Right kidney (tissue), 9 donors: ENCODE results near the gene LRRC45.
"Not testable (repeated sequence)": the region's sequence is repeated elsewhere in the genome, so short reads cannot be mapped to it uniquely, and the experiment has no call there.

Source experiments
- DNase-seq: peaks from one replicate; pipeline ENCODE4 v3.0.0-alpha.2; 2016
- long read RNA-seq, 8 donors: transcript quantifications; one replicate each; lab custom pipeline, GENCODE V29; 2026

LRRC45 gene
- long read RNA-seq, donor 1, partial matches to known transcripts, result 0 of 1 reads
- long read RNA-seq, donor 1, other reads (novel, unspliced or antisense), result 0 of 1 reads
- long read RNA-seq, donor 2, partial matches to known transcripts, result 0 of 3 reads
- long read RNA-seq, donor 2, other reads (novel, unspliced or antisense), result 0 of 3 reads
- long read RNA-seq, donor 3, partial matches to known transcripts, result 0 of 1 reads
- long read RNA-seq, donor 3, other reads (novel, unspliced or antisense), result 0 of 1 reads
- long read RNA-seq, donor 4, result 0 reads
- long read RNA-seq, donor 5, partial matches to known transcripts, result 0 of 1 reads
- long read RNA-seq, donor 5, other reads (novel, unspliced or antisense), result 0 of 1 reads
- long read RNA-seq, donor 6, partial matches to known transcripts, result 6 of 15 reads
- long read RNA-seq, donor 6, other reads (novel, unspliced or antisense), result 7 of 15 reads
- long read RNA-seq, donor 7, result 0 reads
- long read RNA-seq, donor 8, partial matches to known transcripts, result 0 of 2 reads
- long read RNA-seq, donor 8, other reads (novel, unspliced or antisense), result 0 of 2 reads

GRCh38 chr17:82022981-82023446 lies at the start of gene LRRC45:
LRRC45 (plus strand) TSS chr17:82023305; CDS start chr17:82023644, 339 bp downstream.
- DNase-seq, result peak; percentile 82

GRCh38 chr17:81973432-81973831 lies 49.7 kb upstream of the LRRC45 start:
- DNase-seq, result no peak

GRCh38 chr17:81976332-81977210 lies 46.5 kb upstream of the LRRC45 start:
- DNase-seq, result peak; percentile 54

DNA sequence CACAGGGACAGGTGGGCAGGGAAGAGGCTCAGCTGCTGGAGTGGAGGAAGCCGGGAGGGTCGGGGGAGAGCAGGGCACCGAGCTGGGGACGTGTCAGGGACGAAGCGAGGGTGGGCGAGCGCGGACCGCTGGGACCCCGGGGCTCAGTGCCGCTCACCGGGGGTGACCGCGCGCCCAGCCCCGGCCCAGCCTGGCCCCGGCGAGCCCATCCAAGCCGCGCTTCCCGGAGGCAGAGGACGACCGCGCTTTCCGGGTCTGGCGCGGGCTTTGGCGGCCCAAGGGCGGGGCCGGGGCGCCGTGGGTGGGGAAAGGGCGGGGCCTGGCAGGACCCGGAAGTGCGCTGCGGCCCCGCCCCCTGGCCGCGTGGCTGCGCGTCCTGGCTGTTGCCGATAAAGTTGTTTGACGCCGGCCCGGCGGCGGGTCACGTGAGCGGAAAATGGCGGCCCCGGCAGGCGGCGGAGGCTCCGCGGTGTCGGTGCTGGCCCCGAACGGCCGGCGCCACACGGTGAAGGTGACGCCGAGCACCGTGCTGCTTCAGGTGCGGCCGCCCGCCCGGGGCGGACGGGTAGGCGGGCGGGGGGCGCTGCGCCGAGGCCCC lies 45.8 kb upstream of the LRRC45 start, which contains the start of gene ASPSCR1:
Gene ASPSCR1, plus strand, starts transcription at position 419 of the 598 bp plus-strand sequence. Its CDS starts 18 bp downstream, at position 437.
- peak; percentile 92 for DNase-seq

- no peak for DNase-seq
Observed at GRCh38 chr17:81978524-81979298, 44.4 kb upstream of the LRRC45 start.

GRCh38 chr17:81980122-81980521 lies 43.0 kb upstream of the LRRC45 start:
- no peak for DNase-seq

DNA sequence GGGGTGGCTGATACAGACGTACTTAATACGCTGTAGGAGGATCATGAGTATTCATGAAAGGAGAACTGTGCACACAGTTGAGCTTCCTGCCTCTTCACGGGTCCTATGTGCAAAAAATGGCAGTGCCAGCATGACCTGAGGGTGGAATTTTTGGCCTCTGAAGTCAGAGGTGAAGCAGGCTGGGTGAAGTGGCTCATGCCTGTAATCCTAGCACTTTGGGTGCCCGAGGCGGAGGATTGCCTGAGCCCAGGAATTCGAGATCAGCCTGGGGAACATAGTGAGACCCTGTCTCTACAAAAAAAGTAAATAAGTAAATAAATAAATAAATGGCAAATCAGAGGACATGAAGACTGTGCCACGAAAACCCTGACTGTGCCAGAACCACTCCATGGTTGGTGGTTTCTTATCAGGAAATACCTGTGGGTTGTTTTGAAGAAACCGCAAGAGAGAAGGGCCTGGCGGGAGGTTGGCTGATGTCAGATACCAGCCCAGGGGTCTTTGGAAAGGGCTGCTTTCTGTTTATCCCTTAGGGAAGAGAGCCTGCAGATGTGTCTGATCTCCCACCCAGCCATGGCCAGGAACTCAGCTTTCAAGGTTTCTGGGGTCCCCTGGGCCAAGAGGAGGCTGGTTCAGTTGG lies 42.3 kb upstream of the LRRC45 start:
- DNase-seq, result no peak

DNA sequence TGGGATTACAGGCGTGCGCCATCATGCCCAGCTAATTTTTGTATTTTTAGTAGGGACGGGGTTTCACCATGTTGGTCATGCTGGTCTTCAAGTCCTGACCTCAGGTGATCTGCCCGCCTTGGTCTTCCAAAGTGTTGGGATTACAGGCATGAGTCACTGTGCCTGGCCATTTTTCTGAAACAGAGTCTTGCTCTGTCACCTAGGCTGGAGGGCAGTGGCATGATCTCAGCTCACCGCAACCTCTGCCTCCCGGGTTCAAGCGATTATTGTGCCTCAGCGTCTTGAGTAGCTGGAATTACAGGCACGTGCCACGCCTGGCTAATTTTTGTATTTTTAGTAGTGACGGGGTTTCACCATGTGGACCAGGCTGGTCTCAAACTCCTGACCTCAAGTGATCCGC lies 41.6 kb upstream of the LRRC45 start:
- not testable (repeated sequence) for DNase-seq

DNA sequence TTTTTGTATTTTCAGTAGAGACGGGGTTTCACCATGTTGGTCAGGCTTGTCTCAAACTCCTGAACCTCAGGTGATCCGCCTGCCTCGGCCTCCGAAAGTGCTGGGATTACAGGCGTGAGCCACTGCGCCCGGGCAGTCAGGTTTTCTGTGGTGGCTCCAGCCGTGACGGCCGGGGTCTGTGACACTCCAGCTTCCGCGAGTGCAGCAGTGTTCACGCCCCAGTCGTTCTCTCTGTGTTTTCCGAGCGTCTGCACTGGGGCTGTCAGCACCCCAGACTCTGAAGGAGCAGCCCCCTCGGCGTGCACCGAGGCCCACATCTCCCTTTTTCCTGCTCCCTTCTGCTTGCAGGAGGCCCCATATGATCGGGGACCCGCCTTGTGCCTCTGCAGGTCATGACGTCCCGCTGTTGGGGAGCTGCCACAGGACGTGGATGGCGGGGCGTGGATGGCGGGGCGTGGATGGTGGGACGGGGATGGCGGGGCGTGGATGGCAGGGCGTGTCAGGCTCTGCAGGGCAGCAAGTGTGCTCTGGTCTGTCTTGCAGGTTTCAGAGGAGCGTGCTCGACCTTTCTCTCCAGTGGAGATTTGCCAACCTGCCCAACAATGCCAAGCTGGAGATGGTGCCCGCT lies 40.0 kb upstream of the LRRC45 start:
- DNase-seq, result no peak

DNA sequence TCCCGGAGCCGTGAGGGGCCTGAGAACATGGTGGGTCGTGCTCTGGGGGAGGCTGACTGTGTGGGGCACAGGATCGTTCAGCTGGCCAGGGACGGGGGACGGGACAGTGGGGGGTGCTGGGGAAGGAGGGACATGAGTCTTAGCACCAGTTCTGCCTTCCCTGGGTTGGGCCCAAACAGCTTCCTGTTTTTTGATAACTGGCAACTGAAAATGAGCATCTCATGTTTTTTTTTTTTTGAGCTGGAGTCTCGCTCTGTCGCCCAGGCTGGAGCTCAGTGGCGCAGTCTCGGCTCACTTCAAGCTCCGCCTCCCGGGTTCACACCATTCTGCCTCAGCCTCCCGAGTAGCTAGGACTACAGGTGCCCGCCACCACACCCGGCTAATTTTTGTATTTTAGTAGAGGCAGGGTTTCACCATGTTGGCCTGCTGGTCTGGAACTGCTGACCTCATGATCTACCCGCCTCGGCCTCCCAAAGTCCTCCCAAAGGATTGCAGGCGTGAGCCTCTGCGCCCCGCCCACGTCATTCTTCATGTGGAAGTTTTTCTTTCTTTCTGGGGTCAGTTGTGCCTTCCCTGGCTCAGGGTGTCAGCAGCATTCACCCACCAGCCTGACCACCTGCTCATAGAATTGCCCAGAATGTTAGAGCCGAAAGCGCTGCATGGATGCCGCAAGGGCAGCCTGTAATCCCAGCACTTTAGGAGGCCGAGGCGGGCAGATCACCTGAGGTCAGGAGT lies 39.3 kb upstream of the LRRC45 start:
- DNase-seq, result no peak

GRCh38 chr17:81984773-81985410 lies 38.2 kb upstream of the LRRC45 start:
- DNase-seq, result no peak

DNA sequence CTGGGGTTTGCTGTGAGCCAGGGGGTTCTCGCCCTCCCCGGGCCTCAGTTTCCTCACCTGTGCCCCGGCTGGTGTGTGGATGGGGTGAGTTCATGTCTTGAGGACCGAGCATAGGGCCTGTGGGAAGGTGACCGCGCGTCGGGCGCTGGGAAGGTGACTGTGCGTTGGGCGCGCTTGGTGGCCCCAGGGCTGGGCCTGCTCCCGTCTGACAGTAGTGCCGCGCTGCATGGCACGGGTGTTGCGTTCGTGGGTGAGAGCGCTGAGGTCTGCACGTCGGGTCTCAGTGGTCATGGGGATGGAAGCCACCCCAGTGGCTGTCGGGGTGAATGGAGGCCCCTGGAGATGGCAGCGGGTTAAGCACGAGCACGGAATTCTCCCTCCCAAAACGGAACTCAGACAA lies 36.5 kb upstream of the LRRC45 start:
- DNase-seq, result no peak

DNA sequence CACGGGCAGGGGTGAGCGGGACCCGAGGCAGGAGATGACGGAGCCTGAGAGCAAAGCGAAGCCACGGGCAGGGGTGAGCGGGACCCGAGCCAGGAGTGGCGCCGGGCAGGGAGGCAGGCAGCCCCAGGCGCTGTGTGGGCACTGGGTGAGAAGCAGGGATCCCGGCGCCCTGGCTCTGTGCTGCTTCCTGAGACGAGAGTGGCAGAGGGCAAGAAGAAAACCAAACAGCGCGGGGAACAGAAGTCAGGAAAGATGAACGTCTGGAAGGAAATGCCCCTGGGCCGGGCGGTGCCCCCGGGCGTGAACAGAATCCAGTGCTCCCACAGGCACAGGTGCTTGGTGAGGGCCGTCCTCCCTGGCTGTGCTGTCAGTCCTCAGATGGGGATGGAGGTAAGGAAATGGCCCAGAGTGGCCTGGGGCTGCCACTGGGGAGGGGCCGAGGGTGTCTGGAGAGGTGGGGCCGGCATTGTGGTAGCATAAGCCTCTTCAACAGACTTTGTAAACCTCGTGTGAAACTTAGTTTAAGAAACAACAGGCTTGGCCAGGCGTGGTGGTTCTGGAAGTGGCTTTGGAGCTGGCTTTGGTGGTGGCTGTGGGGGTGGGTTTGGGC lies 35.8 kb upstream of the LRRC45 start:
- no peak for DNase-seq

GRCh38 chr17:81990836-81991683 lies 32.0 kb upstream of the LRRC45 start:
- no peak for DNase-seq

GRCh38 chr17:81991684-81992305 lies 31.3 kb upstream of the LRRC45 start:
- peak; percentile 78 for DNase-seq

- peak; percentile 74 for DNase-seq
Observed at GRCh38 chr17:81992306-81993102, 30.6 kb upstream of the LRRC45 start.
